HG02884 (cell line): ENCODE results near the gene HDAC1.
"Not testable (repeated sequence)": the region's sequence is repeated elsewhere in the genome, so short reads cannot be mapped to it uniquely, and the experiment has no call there.

Experiments used
- ATAC-seq: cut with Tn5 transposase; IDR thresholded peaks from one replicate; pipeline ENCODE4 v1.9.1; 2021; ENCODE audit warnings: mild to moderate bottlenecking, moderate library complexity; ENCODE audit not compliant: unreplicated experiment

The HDAC1 gene

DNA sequence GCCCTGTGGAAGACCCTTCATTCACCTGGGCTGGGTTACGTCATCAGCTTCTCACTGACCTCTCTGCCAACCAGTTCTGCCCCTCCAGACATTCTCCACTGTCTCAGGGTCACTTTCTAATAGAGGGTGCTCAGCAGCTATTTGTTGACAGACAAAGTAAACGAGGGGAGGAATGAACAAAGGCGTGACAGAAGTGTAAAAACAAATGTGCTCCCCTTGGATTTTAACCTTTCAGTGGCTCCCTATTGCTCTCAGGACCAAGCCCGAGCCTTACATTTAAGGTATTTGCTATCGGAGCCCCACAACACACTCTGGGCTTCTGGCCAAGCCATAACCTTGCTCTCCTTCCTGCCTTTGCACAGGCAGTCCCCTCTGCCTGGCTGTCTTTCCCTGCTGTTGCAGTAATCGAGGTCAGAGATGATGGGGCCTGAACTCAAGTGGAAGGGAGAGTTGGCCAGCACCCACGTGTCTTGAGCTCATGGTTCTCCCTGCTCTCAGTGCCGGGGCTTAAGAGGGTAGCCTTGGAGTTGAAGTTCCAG, 53.5 kb downstream of the HDAC1 start:
- no peak for ATAC-seq

DNA sequence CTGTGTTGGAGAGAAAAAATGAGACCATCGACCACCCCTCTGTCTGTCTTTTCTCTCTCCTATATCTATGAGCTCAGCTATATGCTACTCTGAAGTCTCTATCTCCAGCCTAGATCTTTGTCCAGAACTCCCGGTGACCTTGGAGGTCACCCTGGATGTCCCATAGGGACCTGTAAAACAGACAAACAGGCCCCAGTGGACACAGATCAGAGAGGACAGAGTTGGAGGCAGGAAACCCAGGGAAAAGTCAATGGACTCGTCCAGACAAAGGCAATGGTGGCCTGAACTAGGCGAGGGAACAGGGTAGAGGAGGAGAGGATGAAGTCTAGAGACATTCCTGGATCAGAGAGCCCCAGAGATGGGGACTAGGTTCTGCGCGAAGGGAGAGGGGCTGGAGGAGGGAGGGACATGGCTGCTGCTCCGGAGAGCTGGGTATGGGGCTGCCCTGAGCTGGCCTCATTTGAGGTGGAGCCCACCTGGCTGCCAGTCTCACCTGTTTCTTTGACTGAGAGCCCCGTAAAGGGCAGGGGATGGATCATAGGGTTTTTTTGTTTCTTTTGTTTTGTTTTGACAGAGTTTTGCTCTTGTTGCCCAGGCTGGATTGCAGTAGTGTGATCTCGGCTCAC, 54.8 kb downstream of the HDAC1 start:
- ATAC-seq, result no peak

DNA sequence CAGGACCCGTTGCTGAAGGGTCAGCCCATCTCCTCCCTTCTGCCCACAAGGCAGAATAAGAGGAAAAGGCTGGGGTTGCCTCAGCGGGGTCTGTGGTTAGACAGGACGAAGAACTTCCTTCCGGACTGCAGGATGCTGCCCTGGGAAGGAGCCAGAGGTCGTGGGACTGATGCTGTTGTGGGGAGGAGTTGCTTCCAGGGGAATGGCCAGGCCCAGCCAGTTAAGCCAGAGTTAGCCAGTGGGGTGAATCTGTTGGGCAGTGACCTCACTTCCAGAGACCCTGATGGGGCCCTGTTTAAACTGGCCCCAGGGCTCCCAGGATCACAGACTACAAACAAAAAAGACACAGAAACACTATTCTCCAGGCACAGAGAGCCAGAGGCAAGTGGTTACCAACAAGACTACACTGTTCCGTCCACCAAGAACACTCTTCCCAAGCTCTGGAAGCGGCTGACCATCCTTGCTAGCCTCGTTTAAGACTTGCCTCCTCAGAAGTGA, 57.4 kb downstream of the HDAC1 start:
- no peak for ATAC-seq

DNA sequence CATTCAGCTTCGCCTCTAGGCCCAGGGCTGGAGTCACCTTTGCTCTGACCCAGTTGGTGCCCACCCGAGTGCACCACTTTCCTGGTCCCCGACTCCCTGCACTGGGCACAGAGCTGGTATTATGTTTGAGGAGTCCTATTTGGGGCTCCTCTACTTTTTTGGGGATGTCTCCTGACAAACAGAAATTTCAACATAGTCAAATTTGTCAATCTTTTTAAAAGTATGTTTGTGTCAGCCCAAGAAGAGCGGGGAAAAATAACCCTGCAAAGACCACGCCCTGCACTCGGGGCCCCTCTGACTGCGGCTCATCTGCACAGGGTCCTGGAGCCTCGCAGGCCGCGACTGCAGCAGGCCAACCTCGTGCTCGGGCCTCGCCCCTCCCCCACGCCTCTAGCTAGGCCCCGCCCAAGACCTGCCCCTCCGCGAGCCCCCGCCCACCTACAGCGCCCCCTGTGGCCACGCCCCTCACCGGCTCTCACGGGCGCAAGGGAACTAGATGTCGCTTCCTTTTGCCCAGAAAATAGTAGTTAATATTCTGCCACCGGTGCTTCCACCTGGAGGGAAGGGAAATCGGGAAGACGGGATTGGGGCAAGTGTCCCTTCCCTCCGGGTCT, 59.0 kb downstream of the HDAC1 start:
- ATAC-seq, result peak; percentile 25

DNA sequence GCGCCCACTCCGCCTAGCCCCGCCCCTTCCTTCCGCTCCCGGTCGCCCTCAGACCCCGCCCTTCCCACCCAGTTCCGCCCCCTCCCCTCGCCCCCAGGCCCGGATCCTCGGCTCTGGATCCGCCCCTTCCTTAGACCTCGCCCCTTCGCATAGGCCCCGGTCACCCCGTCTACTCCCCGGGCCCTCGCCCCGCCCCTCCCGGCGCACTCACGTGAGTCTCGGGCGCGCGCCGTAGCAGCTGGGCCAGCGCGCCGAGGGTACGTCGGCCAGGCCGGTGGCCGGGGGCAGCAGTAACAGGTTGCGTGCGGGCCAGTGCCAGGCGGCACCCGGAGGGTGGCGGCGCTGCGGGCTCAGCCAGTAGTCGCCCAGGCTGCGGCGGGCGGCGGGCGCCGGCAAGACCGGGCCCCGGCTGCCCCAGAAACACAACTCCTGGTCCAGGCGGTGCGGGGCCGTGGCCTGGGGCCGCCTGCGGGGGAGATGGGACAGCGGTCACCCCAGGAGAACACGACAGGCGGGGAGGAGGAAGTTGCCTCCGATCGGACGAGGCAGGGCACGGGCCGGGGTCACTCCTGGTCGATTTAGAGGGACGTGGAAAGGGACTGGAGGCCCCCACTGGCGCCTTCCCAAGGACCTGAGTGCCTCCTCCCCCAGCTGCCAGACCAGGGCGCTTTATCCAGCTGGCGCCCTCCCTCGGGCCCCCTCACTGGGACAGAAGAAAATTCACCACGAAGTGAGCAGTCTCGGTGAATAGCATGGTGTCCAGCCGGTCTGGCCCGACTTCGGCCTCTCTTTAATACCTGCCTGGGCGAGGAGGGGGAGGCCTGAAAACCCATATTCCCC, 59.7 kb downstream of the HDAC1 start:
- ATAC-seq, result peak; percentile 83

DNA sequence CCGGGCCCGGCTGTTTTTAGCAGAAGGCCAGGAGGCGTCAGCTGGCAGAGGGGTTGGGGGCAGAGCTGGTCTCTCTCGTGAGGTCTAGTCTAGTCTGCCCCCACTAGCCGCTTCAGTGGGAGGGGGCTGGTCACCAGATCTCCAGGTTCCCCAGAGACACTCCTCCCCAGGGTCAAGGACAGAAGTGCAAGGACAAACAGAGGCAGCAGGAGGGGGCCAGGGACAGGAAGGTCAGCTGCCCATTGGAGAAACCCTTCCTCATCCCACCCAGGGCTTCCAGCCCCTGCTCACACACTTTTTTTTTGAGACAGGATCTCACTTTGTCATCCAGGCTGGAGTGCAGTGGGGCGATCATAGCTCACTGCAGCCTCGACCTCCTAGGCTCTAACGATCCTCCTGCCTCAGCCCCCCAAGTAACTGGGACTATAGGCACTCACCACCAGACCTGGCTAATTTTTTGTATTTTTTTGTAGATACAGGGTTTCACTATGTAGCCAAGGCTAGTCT, 60.4 kb downstream of the HDAC1 start:
- no peak for ATAC-seq

DNA sequence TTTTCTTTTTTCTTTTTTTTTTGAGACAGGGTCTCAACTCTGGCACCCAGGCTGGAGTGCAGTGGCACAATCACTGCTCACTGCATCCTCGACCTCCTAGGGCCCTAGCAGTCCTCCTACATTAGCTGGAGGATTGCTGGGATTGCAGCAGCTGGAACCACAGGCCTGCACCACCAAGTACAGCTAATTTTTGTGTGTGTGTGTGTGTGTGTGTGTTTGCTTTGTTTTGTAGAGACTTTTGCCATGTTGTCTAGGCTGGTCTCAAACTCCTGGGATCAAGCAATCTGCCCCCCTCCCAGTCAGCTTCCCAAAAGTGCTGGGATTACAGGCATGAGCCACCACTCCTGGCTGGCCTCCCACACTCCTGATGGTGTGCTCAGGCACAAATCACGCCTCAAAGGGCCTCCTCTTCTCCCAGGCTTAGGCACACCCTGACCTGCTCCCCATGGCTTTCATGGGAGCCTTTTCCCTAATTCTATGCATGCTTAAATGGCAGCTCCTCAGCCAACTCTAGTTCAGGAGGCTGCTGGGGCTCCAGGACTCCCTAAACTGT, 61.0 kb downstream of the HDAC1 start:
- no peak for ATAC-seq

DNA sequence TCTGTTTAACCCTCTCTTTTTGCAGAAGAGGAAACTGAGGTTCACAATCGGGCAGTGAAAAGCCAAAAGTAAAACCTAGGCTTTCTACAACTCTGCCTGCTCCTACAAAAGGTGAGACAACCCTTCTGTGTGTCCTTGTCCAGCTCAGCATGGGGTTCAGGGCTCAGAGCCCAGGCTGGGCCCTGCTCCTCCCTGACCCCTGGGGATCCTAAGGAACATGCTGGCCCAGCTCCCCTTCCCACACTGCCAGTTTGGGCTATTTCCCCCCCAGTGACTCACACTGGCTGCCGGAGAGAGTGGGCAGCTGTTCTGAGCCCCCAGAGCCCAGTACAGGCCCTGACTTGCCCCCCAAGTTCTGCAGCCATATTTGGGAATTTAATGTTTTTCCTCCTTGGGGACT, 61.5 kb downstream of the HDAC1 start:
- ATAC-seq, result no peak

DNA sequence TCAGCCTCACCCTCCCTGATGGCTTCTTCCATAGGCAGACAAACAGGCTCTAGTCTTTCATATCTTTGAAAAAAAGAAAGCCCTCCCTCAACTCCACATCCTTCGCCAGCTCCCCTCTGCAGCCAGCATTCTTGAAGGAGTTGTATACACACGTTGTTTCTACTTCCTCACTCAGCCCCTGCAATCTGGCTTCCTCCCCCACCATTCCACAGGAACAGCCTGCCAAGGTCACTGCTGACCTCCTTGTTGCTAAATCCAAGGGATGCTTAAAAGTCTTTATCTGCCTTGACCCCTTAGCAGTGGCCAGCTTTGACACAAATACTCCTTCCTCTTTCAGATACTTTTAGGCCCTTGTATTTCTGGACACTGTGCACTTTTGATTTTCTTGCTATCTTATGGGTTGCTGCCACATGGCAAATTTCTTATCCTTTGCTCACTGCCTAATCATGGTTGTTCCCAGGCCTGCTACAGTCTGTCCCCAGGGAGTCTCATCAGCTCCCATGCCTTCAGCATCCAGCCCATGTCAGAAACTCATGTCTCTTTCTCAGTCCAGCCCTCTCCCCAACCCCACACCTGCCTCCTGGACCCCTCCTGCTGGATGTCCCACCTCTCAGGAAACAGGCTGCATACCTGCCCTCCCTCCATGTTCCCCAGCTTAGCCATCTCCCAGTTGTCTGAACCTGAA, 62.1 kb downstream of the HDAC1 start:
- ATAC-seq, result no peak

DNA sequence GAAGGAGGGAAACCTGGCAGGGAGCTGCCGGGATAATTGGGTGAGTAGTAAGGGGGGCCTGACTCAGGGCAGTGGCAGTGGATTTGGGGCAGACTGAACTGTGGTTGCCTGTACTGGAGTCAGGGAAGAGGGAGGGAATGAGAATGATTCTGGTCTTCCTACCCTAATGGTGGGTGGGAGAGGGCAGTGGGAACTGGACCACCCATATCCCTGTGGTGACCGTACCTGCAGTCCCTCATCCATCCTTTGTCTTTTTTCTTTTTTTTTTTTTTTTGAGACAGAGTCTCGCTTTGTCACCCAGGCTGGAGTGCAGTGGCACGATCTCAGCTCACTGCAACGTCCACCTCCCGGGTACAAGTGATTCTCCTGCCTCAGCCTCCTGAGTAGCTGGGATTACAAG, 63.9 kb downstream of the HDAC1 start:
- ATAC-seq, result not testable (repeated sequence)

DNA sequence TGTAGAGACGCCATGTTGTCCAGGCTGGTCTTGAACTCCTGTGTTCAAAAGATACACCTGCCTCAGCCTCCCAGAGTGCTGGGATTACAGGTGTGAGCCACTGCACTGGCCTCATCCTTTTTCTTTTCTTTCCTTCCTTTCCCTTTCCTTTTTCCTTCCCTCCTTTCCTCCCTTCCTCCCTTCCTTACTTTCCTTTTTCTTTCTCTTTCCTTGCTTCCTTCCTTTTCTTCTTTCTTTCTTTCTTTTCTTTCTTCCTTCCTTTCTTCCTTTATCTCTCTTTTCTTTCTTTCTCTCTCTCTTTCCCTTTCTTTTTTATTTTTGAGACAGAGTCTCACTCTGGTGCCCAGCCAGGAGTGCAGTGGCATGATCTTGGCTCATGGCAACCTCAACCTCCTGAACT, 64.6 kb downstream of the HDAC1 start:
- ATAC-seq, result no peak

DNA sequence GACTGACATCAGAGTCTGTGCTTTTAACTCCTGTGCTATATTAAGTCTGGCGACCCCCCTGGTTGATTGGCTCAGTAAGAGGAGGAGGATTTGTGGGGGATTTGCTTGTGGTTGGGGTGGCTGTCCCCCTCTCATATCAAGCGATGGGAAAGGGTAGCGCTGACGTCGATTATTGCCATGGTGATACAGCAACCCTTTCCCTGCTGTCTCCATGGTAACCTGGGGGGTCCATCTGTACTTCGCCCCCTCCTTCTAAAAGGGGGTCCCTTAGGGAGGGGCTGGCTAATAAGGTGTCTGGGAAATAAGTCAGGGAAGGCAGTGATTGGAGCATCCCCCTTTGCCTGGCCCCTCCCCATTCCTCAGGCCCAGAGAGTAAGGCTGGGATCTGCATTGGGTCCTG, 65.7 kb downstream of the HDAC1 start:
- no peak for ATAC-seq

DNA sequence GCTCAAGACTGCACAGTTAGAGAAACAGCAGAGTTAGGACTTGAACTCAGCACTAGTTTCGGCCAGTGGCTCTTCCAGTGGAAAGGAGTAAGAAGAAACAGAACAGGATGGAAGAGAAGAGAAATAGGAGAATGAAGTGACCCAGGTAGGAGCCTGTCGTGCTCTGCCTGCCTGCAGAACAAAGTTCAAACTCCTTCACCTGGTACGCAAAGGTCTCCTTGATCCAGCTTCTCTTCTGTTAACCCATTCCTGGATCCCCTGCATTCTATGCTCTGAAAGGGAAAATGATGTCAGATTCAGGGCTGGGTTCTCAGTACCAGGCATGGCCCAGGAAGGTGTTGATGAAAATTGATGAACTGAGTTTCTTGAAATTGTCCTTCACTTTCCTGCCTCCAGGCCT, 66.6 kb downstream of the HDAC1 start:
- no peak for ATAC-seq

DNA sequence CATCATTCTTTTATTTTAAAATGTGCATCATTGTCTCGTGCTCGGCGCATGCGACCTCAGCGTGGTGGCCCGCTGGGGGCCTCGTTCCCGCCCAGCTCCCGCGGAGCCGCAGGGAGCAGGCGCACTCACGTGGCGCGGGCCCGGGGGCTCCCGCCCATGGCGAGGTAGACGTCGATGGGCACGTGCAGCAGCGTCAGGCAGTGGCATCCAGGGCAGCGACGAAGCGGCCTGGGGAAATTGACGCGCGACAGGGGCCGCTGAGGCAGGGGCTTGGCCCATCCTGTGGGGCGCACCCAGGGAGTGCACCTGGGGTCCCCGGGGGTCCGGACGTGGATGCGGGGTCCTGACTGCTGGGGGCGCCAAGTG, 69.4 kb downstream of the HDAC1 start:
- ATAC-seq, result no peak

DNA sequence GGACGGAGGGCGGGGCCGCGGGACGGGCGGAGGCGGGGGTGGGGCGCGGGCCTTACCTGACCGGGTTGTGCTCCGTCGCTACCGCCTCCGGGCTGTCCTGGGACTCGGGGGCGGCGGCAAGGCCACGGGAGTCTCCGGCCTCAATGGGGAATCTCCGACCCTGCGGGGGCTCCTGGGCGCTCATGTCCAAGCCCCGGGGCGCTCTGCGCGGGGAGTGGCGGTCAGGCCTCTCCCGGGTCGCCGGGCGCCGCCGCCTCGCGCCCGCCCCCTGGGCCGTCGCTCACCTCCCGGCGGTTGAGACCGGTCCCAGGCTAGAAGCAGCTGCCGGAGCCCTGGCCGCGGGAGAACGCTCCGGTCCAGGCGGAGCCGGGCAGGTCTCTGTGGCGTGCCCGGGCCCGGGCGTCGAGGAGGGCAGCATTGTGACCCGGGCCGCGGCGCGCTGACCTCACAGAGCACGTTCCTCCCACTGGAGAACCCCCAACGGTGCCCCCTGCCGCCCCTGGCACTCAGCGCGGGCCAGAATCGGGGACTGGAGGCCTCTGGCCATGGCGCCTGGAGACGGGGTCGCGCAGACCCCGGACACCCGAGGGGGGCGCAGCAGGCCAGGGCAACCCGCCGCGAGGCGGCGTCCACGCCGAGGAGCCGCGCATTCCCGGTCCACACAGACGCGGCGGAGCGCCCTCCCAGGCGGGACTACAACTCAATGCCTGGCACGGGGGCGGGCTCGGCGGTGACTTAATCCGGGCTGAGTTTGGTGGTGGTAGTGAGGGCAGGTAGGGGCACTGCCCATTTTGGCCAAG, 70.0 kb downstream of the HDAC1 start:
- no peak for ATAC-seq

DNA sequence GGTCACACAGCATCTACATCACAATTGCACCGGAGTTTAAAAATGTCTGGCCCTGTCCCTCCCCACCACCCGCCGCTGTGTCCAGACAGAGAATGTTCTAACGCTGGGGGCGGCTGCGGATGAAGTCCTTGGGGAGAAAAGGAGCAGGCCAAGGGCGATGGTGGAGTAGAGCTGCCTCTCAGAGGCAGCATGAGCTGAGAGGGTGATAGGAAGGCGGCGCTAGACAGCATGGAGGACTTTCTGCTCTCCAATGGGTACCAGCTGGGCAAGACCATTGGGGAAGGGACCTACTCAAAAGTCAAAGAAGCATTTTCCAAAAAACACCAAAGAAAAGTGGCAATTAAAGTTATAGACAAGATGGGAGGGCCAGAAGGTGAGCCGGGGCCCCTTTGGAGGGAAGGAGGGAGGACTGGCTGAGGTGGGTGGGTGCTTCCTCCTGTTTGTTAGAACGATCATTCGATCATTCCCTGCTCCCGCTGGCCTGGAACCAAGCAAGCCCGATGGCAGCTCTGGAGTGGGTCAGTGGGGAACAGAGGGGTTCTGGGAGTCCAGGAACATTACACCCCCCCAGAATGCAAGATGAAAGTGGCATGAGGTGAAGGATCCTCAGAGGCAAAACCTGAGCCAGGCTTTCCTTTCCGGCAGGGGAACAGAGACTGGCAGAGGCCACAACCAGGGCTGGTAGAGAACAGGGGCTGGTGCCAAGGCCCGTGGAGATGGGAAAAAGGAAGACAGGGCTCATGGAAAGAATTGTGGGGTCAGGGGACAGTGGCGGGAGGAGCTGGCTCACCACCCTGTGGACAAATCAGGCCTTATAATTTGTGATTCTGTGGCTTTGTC, 70.8 kb downstream of the HDAC1 start, which contains the start of the genes FAM229A and TSSK3:
TSS of gene FAM229A (minus strand) at position 12 of the 840 bp plus-strand sequence. CDS start 394 bp downstream, outside the sequence.
TSS of gene TSSK3 (plus strand) at position 66 of the 840 bp plus-strand sequence. CDS start at position 229, 163 bp downstream.
- ATAC-seq, result no peak

DNA sequence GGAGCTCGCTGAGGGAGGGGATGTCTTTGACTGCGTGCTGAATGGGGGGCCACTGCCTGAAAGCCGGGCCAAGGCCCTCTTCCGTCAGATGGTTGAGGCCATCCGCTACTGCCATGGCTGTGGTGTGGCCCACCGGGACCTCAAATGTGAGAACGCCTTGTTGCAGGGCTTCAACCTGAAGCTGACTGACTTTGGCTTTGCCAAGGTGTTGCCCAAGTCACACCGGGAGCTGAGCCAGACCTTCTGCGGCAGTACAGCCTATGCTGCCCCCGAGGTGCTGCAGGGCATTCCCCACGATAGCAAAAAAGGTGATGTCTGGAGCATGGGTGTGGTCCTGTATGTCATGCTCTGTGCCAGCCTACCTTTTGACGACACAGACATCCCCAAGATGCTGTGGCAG, 71.8 kb downstream of the HDAC1 start:
- ATAC-seq, result no peak

DNA sequence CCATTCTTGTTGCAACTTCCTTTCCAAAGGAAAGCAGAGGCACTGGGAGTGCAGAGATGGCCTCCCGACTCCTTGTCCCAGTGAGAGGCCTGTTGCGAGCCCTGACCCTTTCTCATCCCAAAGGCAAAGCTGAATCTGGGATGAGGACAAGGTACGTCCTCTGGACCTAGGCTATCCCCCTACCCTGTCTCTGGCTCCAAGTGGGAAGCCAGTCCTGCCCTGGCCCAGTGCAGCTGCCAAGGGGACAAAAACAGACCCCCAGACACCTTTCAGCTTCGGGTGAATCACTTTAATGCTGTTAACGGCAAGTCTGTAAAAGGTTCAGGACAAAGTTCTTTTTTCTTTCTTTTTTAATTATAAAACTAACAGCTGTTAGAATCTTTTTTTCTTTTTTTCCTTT, 73.0 kb downstream of the HDAC1 start:
- ATAC-seq, result no peak

DNA sequence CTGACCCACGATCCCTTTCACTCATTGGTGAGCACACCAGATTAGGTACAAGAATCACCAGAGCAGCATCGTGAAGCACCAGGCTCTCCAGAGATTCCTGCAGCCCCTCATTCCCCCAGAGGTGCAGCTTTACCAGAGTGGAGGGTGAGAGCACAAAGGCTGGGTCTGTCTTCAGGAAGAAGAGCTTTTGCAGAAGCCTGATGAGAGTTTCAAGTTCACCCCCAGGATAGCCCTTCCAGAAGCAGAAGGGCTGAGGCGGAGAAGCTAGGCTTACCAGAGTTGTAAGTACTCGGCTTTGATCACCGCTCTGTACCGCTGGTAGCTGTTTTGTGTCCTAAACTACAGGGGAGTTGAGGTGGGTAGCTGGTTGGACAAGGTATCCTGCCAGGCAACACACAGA, 73.6 kb downstream of the HDAC1 start:
- no peak for ATAC-seq
